IPS DF 6.9 (cell line): ENCODE measurements around the gene ZMYND19.
"Not testable (repeated sequence)": the region's sequence is repeated elsewhere in the genome, so short reads cannot be mapped to it uniquely, and the experiment has no call there.

Experiments used
- DNase-seq: peaks from one replicate; pipeline ENCODE4 v3.0.0-alpha.2; 2013; ENCODE audit warnings: low read depth, low spot score
- H3K27ac ChIP-seq: one replicate; pipeline ENCODE4 v1.5.1; 2013; ENCODE audit warnings: low read length, control low read depth
- H3K27me3 ChIP-seq: 2 replicates; pipeline ENCODE4 v1.6.1; 2013; ENCODE audit warnings: mild to moderate bottlenecking, low read length; ENCODE audit not compliant: control insufficient read depth, insufficient read depth
- H3K36me3 ChIP-seq: 2 replicates; pipeline ENCODE4 v1.6.1; 2013; ENCODE audit warnings: low read length; ENCODE audit not compliant: control insufficient read depth, insufficient read depth
- H3K4me1 ChIP-seq: 2 replicates; pipeline ENCODE4 v1.6.1; 2013; ENCODE audit warnings: low read length; ENCODE audit not compliant: control insufficient read depth, insufficient read depth
- H3K4me3 ChIP-seq: 2 replicates; pipeline ENCODE4 v1.5.1; 2013; ENCODE audit warnings: mild to moderate bottlenecking, low read length
- H3K9me3 ChIP-seq: 2 replicates; pipeline ENCODE4 v1.6.1; 2013; ENCODE audit warnings: low read length, inconsistent platforms; ENCODE audit not compliant: control insufficient read depth, insufficient read depth
- WGBS: extraction: QIAGEN DNeasy Blood & Tissue Kit; methylation state at CpG from one replicate; pipeline ENCODE4 v1.1.7; 2013; ENCODE audit warnings: mixed read lengths, missing lambda C conversion rate; ENCODE audit not compliant: insufficient read length, insufficient coverage; 5-methylcytosine and 5-hydroxymethylcytosine counted together

Gene ZMYND19

DNA sequence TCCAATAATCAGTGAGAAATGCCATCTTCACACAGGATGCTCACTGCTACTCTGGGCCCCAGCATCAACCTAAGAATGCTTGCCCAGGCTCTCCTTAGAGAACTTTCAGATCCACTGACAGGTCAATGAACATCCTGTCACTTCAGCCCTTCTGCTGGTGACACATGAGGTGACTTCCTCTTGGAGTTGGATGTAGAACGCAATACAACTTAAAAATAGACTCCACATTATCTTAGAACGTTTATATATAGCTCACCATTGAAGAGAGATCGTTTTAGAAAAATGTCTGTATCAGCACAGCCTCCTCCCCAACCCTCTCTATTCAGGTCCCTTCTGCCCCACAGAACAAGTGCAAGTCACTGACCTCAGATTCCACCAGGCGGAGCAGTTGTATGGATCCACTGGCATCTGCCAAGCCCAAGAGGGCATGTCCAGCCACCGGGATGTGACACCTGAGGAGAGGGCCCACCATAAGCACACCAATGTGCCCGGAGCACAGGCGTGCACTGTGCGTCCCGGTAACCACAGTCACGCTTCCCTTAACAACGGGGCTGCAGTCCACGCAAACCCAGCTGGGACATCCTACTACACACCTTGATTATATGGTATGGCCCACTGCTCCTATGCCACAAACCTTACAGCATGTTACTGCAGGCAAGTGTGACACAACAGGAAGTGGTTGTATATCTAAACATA is 14.4 kb downstream of the ZMYND19 start:
- WGBS = no CpG with 5 or more reads among the region's 12 CpGs
- Histone ChIP-seq H3K4me1 (no peaks in the 10 kb centered on the region), H3K27me3 (no peaks in the 10 kb centered on the region), H3K36me3 (peaks cover 20% of the 10 kb centered on the region), H3K4me3 (no peak overlapping the region), H3K9me3 (no peaks in the 10 kb centered on the region), H3K27ac (no peak overlapping the region)
- no peak for DNase-seq

DNA sequence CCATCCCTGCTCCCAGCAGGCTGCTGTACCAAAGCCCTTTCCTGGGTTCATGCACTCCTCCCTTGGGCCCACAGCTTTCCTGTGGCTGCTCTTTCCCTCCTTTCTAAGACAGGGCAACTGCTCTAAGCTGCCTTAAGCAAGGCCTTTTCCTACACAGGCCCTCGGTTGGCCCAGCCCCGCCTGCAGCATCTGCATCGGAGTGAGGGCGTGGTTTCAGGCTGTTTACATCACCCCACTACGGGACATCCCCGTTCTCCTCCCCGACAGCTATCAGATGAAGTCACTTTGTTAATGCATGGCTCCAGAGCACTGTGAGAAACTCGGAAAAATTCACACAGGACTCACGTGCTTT is 15.0 kb downstream of the ZMYND19 start:
- no peaks in the 10 kb centered on the region for H3K27me3 ChIP-seq
- DNase-seq = no peak
- WGBS = no CpG with 5 or more reads among the region's 9 CpGs
- no peaks in the 10 kb centered on the region for H3K9me3 ChIP-seq
- no peak overlapping the region for H3K4me3 ChIP-seq
- H3K4me1 ChIP-seq = no peaks in the 10 kb centered on the region
- H3K36me3 ChIP-seq = peaks cover 22% of the 10 kb centered on the region
- H3K27ac ChIP-seq = no peak overlapping the region

DNA sequence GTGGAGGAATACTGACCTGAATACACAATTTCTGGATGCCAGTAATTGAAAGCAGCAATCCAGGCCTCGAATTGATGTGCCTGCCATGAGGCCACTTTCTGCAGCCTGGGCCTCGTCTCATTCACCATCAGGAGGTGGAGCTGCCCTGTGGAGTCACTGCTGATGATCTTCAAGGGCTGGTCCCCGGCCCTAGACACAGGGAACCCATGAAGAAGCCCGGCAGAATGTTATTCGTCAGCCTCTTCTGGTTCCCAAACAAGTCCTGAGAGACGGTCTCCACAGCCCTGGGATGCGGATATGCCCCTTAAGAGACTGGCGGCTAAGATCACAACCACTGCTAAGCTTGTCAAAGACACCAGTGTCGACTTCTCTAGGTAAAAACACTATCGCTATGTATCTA is 16.1 kb downstream of the ZMYND19 start:
- H3K36me3 ChIP-seq = peaks cover 23% of the 10 kb centered on the region
- no peak overlapping the region for H3K4me3 ChIP-seq
- no peaks in the 10 kb centered on the region for H3K27me3 ChIP-seq
- DNase-seq = no peak
- no CpG with 5 or more reads among the region's 10 CpGs for WGBS
- H3K4me1 ChIP-seq = no peaks in the 10 kb centered on the region
- no peaks in the 10 kb centered on the region for H3K9me3 ChIP-seq
- no peak overlapping the region for H3K27ac ChIP-seq

DNA sequence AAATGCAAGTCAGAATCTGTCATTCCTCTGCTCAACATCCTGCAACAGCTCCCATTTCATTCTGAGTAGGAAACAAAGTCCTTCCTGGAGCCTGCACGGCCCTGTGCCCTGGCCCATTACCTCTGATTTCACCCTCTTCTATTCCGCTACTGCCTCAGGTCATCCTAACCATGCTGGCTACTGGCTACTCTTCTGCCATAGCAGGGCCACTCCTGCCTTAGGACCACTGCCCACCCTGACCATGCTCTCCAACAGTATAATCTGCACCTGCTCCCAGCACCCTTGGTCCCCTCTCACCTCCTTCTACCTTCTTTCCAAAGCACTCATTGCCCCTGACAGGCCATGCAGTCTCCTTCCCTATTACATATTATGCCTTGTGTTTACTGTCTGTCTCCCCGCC is 19.7 kb downstream of the ZMYND19 start:
- WGBS = no CpG with 5 or more reads among the region's 3 CpGs
- peaks cover 23% of the 10 kb centered on the region for H3K36me3 ChIP-seq
- H3K9me3 ChIP-seq = no peaks in the 10 kb centered on the region
- H3K4me1 ChIP-seq = no peaks in the 10 kb centered on the region
- no peaks in the 10 kb centered on the region for H3K27me3 ChIP-seq
- DNase-seq = no peak
- no peak overlapping the region for H3K27ac ChIP-seq
- H3K4me3 ChIP-seq = no peak overlapping the region

DNA sequence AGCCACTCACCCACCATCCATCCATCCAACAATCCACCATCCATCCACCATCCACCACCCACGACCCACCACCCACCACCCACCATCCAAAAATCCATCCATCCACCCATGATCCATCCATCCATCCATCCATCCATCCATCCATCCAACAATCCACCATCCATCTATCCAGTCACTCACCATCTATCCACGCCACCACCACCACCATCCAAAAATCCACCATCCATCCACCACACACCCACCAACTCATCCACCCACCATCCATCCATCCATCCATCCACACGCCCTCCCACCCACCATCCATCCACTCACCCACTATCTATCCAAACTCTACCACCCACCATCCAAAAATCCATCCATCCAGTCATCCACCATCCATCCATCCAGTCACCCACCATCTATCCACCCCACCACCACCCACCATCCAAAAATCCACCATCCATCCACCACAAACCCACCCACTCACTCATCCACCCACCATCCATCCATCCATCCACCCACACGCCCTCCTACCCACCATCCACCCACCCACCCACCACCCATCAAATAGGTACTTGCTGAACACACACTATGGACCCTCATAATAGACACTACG is 20.6 kb downstream of the ZMYND19 start:
- H3K27me3 ChIP-seq = no peaks in the 10 kb centered on the region
- no peak for DNase-seq
- no peak overlapping the region for H3K27ac ChIP-seq
- H3K9me3 ChIP-seq = no peaks in the 10 kb centered on the region
- no peaks in the 10 kb centered on the region for H3K4me1 ChIP-seq
- WGBS = 100% methylated on average over 4 of the region's 5 CpGs
- peaks cover 23% of the 10 kb centered on the region for H3K36me3 ChIP-seq
- no peak overlapping the region for H3K4me3 ChIP-seq

DNA sequence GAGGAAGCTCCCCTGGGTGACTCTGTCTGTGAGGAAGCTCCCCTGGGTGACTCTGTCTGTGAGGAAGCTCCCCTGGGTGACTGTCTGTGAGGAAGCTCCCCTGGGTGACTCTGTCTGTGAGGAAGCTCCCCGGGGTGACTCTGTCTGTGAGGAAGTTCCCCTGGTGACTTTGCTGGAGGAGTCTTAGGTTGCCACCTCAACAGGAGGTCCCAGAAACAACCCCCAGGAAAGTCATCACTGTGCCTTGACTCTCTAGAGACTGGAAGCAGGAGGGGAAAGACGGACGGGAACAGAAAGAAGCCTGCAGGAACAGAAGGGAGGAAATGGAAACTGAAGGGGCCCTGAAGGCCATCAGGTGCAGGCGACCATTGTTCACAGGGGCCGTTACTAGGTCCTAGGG is 21.9 kb downstream of the ZMYND19 start:
- H3K4me3 ChIP-seq, H3K4me1 ChIP-seq, H3K27me3 ChIP-seq, H3K9me3 ChIP-seq, DNase-seq, H3K27ac ChIP-seq: not testable (repeated sequence)
- WGBS = no CpG with 5 or more reads among the region's 5 CpGs
- peaks cover 26% of the 10 kb centered on the region for H3K36me3 ChIP-seq

DNA sequence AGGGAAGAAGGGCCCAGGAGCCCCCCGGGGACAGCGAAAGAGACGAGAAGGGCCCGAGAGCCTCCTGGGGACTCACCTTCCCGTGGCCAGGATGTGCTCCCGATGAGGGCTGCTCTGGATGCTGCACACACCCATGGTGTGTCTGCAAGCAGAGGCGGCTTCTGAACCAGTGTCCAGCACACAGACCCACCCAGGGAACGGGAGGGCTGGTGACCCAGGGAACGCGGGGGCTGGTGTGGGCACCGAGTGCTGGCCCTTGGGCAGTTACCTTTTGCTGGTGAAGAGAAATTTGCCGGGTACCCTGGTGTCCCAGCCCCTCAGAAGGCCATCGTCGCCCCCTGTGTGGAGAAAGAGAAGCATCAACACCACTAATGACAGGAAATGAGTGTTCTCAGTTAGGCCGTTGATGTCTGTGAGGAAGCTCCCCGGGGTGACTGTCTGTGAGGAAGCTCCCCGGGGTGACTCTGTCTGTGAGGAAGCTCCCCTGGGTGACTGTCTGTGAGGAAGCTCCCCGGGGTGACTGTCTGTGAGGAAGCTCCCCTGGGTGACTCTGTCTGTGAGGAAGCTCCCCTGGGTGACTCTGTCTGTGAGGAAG is 25.4 kb downstream of the ZMYND19 start:
- H3K27me3 ChIP-seq = no peaks in the 10 kb centered on the region
- H3K4me3 ChIP-seq = no peak overlapping the region
- no CpG with 5 or more reads among the region's 18 CpGs for WGBS
- H3K9me3 ChIP-seq = no peaks in the 10 kb centered on the region
- DNase-seq = no peak
- H3K4me1 ChIP-seq = no peaks in the 10 kb centered on the region
- H3K27ac ChIP-seq = no peak overlapping the region
- H3K36me3 ChIP-seq = peaks cover 14% of the 10 kb centered on the region

DNA sequence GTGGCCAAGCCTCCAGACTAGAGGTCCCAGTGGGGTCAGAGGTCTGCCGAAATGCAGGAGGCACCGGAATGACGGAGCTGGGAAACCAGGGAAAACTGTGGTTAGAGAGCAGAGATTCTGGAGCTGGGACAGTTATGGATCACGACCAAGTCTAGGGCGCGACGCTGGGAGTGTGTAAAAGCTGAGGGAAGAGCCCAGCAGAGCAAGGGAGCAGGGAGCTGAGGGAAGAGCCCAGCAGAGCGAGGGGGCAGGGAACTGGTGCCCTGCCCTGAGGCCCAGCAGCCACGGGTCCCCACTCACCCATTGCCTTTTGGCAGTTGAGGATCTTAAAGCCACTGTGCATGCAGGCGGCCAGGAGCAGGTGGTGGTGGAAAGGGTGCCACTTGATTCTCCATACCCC is 26.2 kb downstream of the ZMYND19 start:
- H3K27ac ChIP-seq = no peak overlapping the region
- H3K9me3 ChIP-seq = no peaks in the 10 kb centered on the region
- DNase-seq = no peak
- no peaks in the 10 kb centered on the region for H3K27me3 ChIP-seq
- H3K4me3 ChIP-seq = no peak overlapping the region
- no peaks in the 10 kb centered on the region for H3K4me1 ChIP-seq
- peaks cover 14% of the 10 kb centered on the region for H3K36me3 ChIP-seq
- WGBS = no CpG with 5 or more reads among the region's 10 CpGs

DNA sequence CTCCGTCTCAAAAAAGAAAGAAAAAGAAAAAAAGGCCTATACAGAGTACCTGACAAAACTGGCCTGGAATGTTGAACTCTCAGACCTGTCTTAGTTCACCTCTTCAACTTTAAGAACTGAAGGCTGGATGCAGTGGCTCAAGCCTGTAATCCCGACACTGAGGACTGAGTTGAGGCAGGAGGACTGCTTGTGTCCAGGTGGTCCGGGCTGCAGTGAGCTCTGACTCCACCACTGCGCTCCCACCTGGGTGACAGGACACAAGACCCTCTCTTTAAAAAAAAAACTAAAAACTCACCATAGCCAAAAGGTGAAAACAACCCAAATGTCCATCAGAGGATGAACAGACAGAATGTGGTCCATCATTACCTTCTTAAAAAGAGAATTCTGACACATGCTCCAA is 32.2 kb downstream of the ZMYND19 start:
- Histone ChIP-seq H3K9me3 (no peaks in the 10 kb centered on the region), H3K27ac (no peak overlapping the region), H3K4me3 (no peak overlapping the region), H3K36me3 (peaks cover 19% of the 10 kb centered on the region), H3K27me3 (no peaks in the 10 kb centered on the region), H3K4me1 (no peaks in the 10 kb centered on the region)
- no CpG with 5 or more reads among the region's 4 CpGs for WGBS
- no peak for DNase-seq

DNA sequence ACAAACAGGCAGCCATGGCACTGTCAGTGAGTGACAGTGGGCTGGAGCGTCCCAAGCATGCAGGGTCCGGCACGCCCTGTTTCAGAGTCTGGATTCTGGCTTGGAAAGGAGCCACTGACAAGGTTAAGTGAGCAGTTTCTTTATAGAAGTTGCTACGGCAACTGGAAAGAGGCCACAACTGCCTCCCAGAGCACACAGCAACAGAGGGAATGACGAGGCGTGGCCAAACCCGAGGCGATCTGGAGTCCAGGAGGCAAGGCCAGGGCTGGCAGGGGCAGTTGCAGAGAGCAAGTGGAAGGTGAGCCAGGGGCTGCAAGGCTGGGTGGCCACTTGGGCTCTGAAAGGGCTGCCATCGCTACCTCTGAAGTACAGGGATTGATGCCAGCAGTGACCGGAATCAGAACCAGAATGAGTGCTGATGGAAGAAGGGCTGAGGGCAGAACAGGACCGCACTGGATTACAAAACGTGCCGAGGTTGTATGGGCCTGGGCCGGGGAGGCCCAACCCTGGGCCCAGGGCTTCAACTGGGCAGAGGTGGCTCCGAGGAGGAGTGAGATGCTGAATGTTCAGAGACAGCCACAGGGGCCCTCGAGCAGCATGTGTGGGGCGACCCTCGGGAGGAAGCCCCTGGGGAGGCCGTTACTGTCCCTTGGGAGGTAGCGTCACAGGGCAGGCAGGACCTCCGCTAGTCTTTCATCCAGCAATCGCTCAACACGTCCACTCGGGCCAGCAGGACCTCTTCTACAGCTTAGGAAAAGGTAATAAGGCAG is 34.1 kb downstream of the ZMYND19 start:
- H3K9me3 ChIP-seq = no peaks in the 10 kb centered on the region
- WGBS = no CpG with 5 or more reads among the region's 24 CpGs
- H3K27me3 ChIP-seq = no peaks in the 10 kb centered on the region
- H3K4me1 ChIP-seq = no peaks in the 10 kb centered on the region
- H3K27ac ChIP-seq = no peak overlapping the region
- peaks cover 19% of the 10 kb centered on the region for H3K36me3 ChIP-seq
- H3K4me3 ChIP-seq = no peak overlapping the region
- DNase-seq = no peak
